ENCODE data around the gene PKHD1. TPM values are rescaled to one million over a fixed set of nuclear protein-coding genes. Genes with fewer than 3 reads are reported as not detected.

Gene PKHD1
- total RNA-seq, 4 donors from 2014 or later: 0.53 to 0.83 (median 0.60) TPM

DNA sequence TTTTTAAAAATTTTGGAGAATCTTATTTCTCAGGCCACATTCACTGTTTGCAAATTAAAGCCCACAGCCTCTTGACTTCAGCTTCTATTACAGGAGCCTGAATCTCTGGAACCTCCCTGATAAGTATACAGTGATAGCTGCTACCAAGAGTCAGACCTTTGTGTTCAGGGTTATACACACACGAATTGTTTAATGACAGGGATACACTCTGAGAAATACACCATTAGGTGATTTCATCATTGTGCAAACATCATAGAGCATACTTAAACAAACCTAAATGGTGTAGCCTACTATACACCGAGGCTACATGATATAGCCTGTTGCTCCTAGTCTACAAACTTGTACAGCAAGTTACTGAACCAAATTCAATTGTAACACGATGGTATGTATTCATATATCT lies 473.9 kb downstream of the PKHD1 start:
- no peak overlapping the region for H3K4me3 ChIP-seq
- no peaks in the 10 kb centered on the region for H3K4me1 ChIP-seq
- H3K27me3 ChIP-seq: no peaks in the 10 kb centered on the region
- DNase-seq: no peak
- no peaks in the 10 kb centered on the region for H3K9me3 ChIP-seq
- no peak overlapping the region for H3K27ac ChIP-seq
- TF ChIP-seq POLR2A (IDR thresholded peaks at IDR 0.05): no peak
- TF ChIP-seq, protein P1, sequence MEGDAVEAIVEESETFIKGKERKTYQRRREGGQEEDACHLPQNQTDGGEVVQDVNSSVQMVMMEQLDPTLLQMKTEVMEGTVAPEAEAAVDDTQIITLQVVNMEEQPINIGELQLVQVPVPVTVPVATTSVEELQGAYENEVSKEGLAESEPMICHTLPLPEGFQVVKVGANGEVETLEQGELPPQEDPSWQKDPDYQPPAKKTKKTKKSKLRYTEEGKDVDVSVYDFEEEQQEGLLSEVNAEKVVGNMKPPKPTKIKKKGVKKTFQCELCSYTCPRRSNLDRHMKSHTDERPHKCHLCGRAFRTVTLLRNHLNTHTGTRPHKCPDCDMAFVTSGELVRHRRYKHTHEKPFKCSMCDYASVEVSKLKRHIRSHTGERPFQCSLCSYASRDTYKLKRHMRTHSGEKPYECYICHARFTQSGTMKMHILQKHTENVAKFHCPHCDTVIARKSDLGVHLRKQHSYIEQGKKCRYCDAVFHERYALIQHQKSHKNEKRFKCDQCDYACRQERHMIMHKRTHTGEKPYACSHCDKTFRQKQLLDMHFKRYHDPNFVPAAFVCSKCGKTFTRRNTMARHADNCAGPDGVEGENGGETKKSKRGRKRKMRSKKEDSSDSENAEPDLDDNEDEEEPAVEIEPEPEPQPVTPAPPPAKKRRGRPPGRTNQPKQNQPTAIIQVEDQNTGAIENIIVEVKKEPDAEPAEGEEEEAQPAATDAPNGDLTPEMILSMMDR (IDR thresholded peaks at IDR 0.05): no peak
- H3K36me3 ChIP-seq: no peaks in the 10 kb centered on the region

DNA sequence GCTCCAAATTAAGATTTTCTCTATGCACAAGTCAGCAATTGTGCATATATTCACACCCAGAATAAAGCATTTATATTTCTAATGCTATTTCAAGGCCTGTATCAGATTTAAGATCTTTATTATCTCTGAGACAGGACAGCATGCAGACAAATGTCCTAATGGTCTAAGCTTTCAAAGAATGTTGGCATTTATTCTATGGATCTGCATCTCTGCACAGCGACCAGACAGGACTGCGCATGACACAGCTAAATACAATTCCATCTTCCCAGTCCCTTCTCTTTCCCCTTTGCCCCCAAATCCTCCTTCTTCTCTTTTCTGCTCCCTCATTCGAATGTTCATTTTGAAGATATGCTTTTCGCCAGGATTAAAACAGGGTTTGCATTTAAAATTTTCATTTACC lies 478.5 kb downstream of the PKHD1 start:
- H3K4me3 ChIP-seq: no peak overlapping the region
- no peak overlapping the region for H3K27ac ChIP-seq
- H3K36me3 ChIP-seq: no peaks in the 10 kb centered on the region
- H3K9me3 ChIP-seq: no peaks in the 10 kb centered on the region
- no peaks in the 10 kb centered on the region for H3K27me3 ChIP-seq
- DNase-seq: no peak
- H3K4me1 ChIP-seq: no peaks in the 10 kb centered on the region
- TF ChIP-seq POLR2A (IDR thresholded peaks at IDR 0.05): no peak
- TF ChIP-seq, protein P1 (IDR thresholded peaks at IDR 0.05): no peak

DNA sequence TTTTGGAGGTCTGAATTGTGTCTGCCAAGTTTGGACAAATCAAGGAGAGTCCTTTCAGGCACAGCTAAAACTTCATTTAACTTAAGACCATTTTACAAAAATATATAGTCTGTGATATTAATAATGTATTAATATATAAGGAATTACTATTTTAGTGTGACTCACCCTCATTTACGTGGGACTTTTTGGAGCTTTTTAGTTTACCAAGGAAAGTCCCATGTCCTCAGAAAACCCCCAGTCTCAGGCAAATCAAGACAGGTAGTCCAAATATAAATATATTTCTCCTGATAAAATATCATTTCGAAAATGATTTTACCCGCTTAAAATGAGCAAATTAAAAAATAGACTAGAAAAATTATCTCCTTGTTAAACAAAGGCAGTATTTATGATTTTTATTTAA lies 479.0 kb downstream of the PKHD1 start:
- TF ChIP-seq, protein P1 (IDR thresholded peaks at IDR 0.05): no peak
- no peak for TF ChIP-seq POLR2A (IDR thresholded peaks at IDR 0.05)
- H3K9me3 ChIP-seq: no peaks in the 10 kb centered on the region
- no peaks in the 10 kb centered on the region for H3K36me3 ChIP-seq
- H3K27me3 ChIP-seq: no peaks in the 10 kb centered on the region
- no peak overlapping the region for H3K4me3 ChIP-seq
- H3K27ac ChIP-seq: no peak overlapping the region
- H3K4me1 ChIP-seq: no peaks in the 10 kb centered on the region
- DNase-seq: no peak

DNA sequence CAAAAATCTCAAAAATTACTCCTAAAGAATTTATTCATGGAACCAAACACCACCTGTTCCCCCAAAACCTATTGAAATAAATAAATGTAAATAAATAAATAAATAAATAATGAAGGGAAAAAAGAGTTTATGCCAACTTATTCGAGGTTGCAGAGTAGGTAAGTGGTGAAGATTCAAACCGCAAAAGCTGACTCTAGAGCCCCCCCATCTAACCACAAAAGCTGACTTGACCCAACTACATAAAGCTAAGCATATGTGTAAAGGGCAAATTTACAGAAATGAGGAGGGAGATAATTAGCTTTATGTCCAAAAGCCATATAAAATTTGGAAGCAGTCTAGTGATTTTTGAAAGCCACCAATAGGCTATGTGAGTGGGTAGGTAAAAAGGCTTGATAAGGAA lies 486.9 kb downstream of the PKHD1 start:
- Histone ChIP-seq H3K27me3 (no peaks in the 10 kb centered on the region), H3K4me3 (no peak overlapping the region), H3K27ac (no peak overlapping the region), H3K4me1 (no peaks in the 10 kb centered on the region), H3K9me3 (no peaks in the 10 kb centered on the region), H3K36me3 (no peaks in the 10 kb centered on the region)
- no peak for DNase-seq
- no peak for TF ChIP-seq POLR2A (IDR thresholded peaks at IDR 0.05)
- TF ChIP-seq, protein P1 (IDR thresholded peaks at IDR 0.05): no peak

DNA sequence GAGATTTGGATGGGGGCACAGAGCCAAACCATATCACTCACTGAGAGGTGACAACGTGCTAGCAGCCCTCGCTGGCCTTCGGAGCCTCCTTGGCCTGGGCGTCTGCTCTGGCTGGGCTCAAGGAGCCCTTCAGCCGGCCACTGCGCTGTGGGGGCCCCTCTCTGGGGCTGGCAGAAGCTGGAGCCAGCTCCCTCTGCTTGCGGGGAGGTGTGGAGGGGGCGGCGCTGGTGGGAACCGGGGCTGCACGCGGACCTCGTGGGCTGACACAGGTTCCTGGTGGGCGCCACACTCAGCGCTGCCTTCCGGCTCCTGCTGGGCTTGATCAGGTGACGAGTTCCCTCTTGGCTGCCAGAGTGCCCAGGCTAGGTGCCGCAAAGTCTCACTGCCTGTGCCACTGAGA lies 489.2 kb downstream of the PKHD1 start:
- no peak for DNase-seq
- no peak overlapping the region for H3K27ac ChIP-seq

More for the DNA sequence above, 489.2 kb downstream of the PKHD1 start:
- H3K36me3 ChIP-seq: no peaks in the 10 kb centered on the region
- no peak overlapping the region for H3K4me3 ChIP-seq
- H3K4me1 ChIP-seq: no peaks in the 10 kb centered on the region
- H3K27me3 ChIP-seq: no peaks in the 10 kb centered on the region
- TF ChIP-seq, protein P1 (IDR thresholded peaks at IDR 0.05): no peak
- TF ChIP-seq POLR2A (IDR thresholded peaks at IDR 0.05): no peak
- no peaks in the 10 kb centered on the region for H3K9me3 ChIP-seq
